PFSK-1 (cell line): ENCODE data around the gene HPCAL1.

Experiments used
- FOXP2 ChIP-seq: optimal IDR thresholded peaks from 2 replicates; pipeline ENCODE3; 2011; ENCODE audit warnings: borderline replicate concordance, control low read depth, inconsistent platforms; ENCODE audit not compliant: insufficient read depth; ENCODE audit errors: extremely low read length, extremely low read depth
- POLR2AphosphoS5 ChIP-seq: IDR thresholded peaks from 2 replicates; pipeline ENCODE4 v1.6.1; 2012; ENCODE audit warnings: low read depth, mild to moderate bottlenecking, control low read depth, low read length, moderate library complexity
- SIN3A ChIP-seq: IDR thresholded peaks from 2 replicates; pipeline ENCODE4 v1.6.1; 2012; ENCODE audit warnings: mild to moderate bottlenecking, low read length, moderate library complexity, borderline replicate concordance; ENCODE audit not compliant: insufficient read depth
- TAF1 ChIP-seq: IDR thresholded peaks from 2 replicates; pipeline ENCODE4 v1.6.1; 2012; ENCODE audit warnings: low read length, control low read depth, borderline replicate concordance; ENCODE audit not compliant: insufficient read depth
- TF ChIP-seq, protein P1 (sequence below), 2 experiments: IDR thresholded peaks; 2 replicates each; pipeline versions ENCODE4 v1.6.1 to v1.8.0; 2011 to 2012; ENCODE audit warnings: low read depth in 2 of 2, low read length in 2 of 2, control low read depth in 1 of 2, inconsistent platforms in 1 of 2, mild to moderate bottlenecking in 1 of 2, moderate library complexity in 1 of 2; ENCODE audit not compliant: insufficient read depth in 1 of 2

Gene HPCAL1

DNA sequence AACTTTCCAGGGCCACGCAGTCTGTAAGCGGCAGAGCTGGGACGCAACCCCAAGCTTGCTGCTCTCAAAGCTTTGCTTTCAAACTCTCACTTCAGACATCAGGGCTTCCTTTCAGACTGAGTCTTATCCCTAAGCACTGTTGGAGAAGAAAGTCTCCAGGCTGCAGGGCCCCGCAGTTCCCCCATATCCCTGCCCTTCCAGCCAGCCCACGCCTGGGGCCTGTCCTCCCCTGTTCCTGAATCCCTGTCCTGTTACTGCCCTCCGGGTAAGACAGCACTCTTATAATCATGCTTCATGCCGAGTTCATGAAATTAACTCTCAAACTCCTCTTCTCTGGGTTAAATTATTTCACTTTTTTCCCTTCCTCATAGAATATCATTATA is 37.9 kb downstream of the HPCAL1 start:
- no peak for TF ChIP-seq TAF1
- TF ChIP-seq FOXP2 = no peak

DNA sequence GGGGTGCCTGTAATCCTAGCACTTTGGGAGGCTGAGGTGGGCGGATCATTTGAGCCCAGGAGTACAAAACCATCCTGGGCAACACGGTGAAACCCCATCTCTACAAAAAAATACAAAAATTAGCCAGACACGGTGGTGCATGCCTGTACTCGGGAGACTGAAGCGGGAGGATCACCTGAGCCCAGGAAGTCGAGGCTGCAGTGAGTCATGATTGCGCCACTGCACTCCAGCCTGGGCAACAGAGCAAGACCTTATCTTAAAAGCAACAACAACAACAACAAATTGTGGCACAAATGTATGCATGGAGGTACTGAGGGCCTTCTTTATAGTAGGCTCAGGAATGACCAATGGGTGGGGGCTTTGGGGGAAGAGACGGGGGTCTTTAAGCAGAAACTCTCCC is 38.5 kb downstream of the HPCAL1 start:
- no peak for TF ChIP-seq FOXP2
- no peak for TF ChIP-seq POLR2AphosphoS5
- TF ChIP-seq TAF1 = no peak
- TF ChIP-seq SIN3A = no peak
- TF ChIP-seq, protein P1, sequence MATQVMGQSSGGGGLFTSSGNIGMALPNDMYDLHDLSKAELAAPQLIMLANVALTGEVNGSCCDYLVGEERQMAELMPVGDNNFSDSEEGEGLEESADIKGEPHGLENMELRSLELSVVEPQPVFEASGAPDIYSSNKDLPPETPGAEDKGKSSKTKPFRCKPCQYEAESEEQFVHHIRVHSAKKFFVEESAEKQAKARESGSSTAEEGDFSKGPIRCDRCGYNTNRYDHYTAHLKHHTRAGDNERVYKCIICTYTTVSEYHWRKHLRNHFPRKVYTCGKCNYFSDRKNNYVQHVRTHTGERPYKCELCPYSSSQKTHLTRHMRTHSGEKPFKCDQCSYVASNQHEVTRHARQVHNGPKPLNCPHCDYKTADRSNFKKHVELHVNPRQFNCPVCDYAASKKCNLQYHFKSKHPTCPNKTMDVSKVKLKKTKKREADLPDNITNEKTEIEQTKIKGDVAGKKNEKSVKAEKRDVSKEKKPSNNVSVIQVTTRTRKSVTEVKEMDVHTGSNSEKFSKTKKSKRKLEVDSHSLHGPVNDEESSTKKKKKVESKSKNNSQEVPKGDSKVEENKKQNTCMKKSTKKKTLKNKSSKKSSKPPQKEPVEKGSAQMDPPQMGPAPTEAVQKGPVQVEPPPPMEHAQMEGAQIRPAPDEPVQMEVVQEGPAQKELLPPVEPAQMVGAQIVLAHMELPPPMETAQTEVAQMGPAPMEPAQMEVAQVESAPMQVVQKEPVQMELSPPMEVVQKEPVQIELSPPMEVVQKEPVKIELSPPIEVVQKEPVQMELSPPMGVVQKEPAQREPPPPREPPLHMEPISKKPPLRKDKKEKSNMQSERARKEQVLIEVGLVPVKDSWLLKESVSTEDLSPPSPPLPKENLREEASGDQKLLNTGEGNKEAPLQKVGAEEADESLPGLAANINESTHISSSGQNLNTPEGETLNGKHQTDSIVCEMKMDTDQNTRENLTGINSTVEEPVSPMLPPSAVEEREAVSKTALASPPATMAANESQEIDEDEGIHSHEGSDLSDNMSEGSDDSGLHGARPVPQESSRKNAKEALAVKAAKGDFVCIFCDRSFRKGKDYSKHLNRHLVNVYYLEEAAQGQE (IDR thresholded peaks at IDR 0.05; ENCODE audit: insufficient read depth in 1 of 2, low read depth in 2 of 2, low read length in 2 of 2) = no peak

DNA sequence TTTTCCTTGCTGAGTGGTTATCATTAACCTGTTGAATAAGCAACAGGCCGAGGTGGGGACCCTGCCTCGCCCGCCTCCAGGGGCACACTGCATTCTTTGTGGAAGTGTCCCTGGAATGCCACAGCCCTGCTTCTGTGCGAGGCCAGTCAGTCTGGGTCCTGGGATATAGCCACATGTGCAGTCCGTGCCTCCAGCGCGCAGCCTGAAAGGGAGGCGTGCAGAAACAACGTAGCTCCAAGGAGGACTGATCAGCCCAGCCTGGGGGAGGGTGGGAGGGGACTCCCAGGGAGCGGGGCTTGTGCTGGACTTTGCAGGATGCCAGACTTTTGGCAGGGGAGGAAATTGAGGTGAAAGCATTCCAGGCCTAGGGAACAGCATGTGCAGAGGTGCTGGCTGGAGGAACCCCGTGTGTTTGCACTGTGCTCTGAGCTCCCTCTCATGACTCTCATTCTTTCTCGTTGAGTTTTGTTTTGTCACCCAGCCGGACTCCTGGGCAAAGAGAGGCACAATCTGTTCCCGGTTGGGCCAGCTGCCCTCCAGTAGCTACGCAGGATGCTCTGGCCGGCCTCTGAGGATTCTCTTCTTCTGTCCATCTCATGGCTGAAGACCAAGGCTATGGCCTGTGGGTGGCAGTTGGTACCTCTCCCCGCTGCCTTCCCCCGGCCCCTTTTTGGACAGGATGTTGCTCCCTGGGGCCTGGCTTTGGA is 39.7 kb downstream of the HPCAL1 start:
- no peak for TF ChIP-seq SIN3A
- no peak for TF ChIP-seq POLR2AphosphoS5
- no peak for TF ChIP-seq FOXP2
- no peak for TF ChIP-seq TAF1
- TF ChIP-seq, protein P1 (IDR thresholded peaks at IDR 0.05; ENCODE audit: insufficient read depth in 1 of 2, low read depth in 2 of 2, low read length in 2 of 2) = no peak

DNA sequence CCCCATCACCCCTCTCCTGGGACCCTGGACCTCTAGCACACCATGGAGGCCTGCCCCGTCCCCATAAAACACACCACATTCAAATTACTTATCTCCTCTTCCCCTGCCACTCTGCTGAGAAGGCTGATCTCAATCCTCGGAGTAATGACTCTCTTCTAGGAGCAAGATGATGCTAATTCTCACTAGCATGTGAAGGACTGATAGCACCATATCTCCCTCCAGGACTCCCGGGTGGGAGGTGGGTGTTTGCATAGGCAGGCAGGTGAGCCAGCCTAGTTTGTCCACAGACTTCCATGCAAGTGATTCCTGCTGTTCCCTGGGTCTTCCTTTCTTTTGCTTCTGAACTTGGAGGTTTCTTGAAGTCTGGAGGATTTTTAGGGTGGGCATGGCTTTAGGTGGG is 40.5 kb downstream of the HPCAL1 start:
- TF ChIP-seq, protein P1 (IDR thresholded peaks at IDR 0.05; ENCODE audit: insufficient read depth in 1 of 2, low read depth in 2 of 2, low read length in 2 of 2) = no peak
- no peak for TF ChIP-seq SIN3A
- TF ChIP-seq FOXP2 = no peak
- TF ChIP-seq POLR2AphosphoS5 = no peak
- no peak for TF ChIP-seq TAF1

DNA sequence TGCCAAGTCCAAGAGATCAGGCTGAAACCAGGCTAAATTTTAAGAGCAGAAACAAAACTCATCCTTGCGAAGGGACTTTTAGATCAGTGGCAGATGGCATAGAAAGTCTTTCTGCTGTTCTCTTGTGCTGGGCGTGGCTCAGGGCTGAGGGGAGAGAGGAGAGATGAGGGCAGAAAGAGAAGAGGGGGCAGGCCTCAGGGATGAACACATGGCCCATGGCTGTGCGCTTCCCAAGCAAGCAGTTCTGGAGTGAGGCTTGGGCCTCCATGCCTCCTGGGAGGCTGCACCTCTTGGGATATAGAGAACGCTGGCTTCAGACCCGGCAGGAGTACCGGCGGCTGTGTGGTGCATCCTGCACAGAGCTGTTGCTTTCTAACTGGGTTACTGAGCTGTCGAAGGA is 41.0 kb downstream of the HPCAL1 start:
- TF ChIP-seq FOXP2 (no peak), TAF1 (no peak), POLR2AphosphoS5 (no peak), SIN3A (no peak)
- TF ChIP-seq, protein P1 (IDR thresholded peaks at IDR 0.05; ENCODE audit: insufficient read depth in 1 of 2, low read depth in 2 of 2, low read length in 2 of 2) = no peak
